Islet of Langerhans (tissue), 1 donor: Measurements from ENCODE around the gene CALY.

ENCODE experiments used
- FAIRE-seq: peaks from one replicate; lab custom pipeline; 2011; peaks lifted over from hg19 to GRCh38; lab: Jason Lieb, UNC

The CALY gene

DNA sequence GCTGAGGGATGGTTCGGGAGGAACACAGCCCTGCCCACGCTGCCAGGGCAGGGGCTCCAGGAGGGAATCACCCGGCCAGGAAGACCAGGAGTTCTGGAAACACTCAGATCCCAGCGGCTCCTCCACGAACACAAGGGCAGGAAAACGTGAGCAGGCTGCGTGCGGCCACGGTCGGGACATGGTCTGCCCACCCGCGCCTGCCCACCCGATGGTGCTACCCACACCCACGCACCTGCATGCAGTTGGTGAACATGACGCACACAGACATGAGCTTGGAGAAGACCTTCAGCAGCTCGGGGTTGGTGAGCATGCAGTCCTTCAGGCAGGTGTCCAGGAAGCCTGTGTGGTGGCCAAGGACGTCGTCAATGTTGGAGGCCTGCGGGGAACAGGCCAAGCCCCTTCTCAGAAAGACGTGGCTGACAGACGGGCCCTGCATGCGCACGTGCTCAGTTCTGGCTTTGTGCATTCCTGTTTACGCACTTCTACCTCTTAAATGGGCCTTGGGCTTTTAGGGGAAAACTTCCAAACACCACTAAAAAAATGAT is 53.8 kb downstream of the CALY start:
- FAIRE-seq, result no peak

DNA sequence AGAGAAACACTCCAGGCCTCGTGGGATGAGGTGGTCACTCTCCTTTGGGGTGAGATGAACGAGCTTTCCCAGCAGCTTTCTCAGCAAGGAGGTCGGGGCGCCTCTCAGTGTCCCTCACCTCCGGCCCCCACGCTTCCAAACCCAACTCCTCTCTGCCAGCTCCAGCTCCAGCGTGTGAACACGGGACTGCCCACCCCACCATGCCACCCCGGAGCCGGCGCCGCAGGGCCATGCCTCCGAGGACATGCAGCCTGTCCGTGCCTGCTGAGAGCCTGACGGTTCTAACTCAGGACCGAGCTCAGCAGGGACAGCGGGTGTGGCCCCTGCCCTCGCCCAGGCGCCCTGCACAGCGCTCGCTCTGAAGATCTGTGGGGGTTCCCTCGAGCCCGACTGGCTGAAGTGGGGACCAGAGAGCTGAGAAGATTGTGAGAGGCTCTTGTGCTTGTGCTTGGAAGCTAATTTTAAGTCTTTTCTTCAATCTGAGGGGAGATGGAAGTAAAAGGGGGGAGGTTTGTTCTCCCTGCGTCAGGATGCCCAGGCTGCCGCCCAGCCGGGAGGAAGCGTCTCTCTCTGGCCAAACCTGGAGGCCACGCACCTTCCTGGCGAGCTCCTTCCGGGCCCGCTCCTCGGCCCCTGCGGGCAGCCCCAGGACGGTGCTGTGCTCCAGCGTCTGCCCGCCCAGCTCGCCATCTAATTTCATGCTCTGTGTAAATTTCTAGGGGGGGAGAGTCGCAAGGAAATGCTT is 54.9 kb downstream of the CALY start:
- no peak for FAIRE-seq

GRCh38 chr10:133281084-133281483 is 55.6 kb downstream of the CALY start:
- no peak for FAIRE-seq

- no peak for FAIRE-seq
These were observed 56.2 kb downstream of the CALY start for GRCh38 chr10:133280391-133281059.

DNA sequence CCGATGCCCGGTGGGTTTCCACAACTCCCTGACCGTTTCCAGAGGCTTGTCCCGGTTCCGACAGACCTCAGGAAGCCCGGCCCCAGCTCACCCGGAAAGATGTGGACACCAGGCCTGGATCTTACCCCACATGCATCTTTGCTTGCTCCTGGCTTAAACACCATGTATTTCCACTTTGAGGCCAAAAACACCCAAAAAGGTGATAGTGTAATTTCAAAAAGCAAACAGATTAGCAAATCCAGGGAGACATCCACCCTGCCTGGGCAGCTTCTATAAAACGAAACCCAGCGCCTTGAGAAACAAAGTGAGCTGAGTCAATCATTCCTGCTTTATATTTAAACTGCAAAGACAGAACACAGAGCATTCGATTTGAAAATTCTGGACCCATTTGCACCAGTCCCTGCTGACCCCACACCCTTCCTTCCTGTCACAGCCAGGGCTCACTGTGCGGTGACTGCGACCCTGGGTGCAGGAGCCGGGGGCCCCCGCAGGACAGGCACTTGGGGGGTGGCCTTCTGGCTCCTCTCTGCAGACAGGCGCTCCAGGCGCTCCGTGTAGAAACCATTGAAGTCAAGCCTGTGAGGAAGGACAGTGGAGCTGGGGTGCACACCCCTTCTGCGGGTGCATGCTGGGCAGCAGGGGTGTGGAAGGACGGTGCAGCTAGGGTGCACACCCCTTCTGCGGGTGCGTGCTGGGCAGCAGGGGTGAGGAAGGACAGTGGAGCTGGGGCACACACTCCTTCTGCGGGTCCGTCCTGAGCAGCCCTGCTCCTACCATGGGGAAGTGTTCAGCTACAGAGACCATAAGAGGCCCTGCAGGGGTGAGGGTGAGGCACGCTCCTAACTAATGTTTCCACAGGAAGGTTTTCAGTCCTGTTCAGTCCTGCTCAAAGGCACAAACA is 57.1 kb downstream of the CALY start:
- FAIRE-seq, result no peak

- FAIRE-seq, result no peak
These were observed 58.0 kb downstream of the CALY start for GRCh38 chr10:133278577-133279265.

DNA sequence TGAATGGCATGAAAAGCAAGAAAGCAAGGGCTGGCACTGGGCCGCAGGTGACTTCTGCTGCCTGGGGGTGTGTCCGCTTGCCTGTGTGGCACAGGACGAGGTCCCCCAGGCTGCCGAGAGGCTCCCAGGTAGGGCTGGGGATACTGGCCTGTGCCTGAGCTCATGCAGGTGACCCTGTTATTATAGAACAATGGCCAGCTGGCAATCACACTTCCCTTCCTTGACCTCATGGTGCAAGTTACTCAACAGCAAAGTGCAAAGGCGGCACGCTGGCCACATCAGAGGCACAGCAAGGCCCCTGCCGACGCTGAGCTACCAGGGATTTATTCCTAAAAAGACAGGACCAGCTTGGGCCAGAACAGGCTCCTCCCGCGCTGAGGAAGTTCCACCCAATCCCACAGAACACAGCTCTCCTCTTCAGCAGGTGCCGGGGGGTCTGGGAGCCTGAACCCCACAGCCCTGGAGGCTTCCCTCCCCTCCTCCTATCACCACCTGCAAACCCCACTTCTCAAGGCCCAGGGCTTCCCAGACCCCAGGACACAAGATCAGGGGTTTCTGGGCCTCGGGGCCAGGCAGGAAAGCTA is 58.6 kb downstream of the CALY start:
- no peak for FAIRE-seq

- no peak for FAIRE-seq
These were observed 59.3 kb downstream of the CALY start for GRCh38 chr10:133277277-133277992.

- FAIRE-seq, result no peak
These were observed 60.1 kb downstream of the CALY start, which contains the start of gene ADAM8 for GRCh38 chr10:133276435-133277201. Gene ADAM8 (minus strand): TSS chr10:133276868. CDS start chr10:133276817, 51 bp downstream.

DNA sequence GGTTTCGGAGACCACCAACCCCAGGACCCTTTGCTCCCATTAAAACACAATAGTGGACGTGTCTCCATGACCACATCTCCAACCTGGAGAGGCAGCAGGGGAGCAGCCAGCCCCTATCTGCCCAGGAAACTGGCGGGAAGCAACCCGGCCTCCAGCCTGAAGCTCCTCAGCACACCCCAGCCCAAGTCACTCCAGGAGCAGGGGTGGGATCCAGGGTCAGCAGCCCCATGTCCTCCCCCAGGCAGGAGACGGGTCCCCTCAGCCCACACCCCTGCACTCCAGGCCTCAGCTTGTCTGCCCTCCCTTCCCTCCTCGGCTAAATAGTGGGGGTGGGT is 60.6 kb downstream of the CALY start:
- FAIRE-seq, result no peak

DNA sequence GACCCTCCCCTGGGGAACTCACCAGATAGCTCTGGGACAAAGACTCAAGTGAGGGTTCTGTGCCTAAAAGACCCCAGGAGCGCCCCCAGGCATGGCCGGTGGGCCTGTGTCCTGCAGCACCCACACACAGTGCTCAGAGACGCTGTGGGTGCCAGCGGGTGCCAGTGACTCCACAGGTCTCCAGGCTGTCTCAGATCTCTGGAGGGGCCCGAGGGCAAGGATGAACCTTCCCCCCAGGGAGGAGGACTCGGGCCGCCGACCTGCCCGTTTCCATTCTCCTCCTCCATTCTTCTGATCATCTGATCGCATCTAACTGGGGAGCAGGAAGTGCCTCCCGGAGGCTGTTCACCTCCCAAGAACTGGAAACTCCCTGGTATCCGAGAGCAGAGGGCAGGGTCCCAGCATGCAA is 61.0 kb downstream of the CALY start:
- FAIRE-seq, result no peak

- no peak for FAIRE-seq
These were observed 61.7 kb downstream of the CALY start for GRCh38 chr10:133274751-133275683.
